Upper lobe of left lung (tissue), 4 donors: Measurements from ENCODE around the gene USP1.

ENCODE experiments used
- CTCF ChIP-seq, 6 experiments: fragments of 450-650 bp in 4 of 6; fragments of 200-600 bp in 2 of 6; sonication (generic) in 2 of 6; IDR thresholded peaks; one replicate each; pipeline ENCODE4 v1.5.1; 2016 to 2019; ENCODE audit warnings: antibody characterized with exemption in 6 of 6
- EP300 ChIP-seq, 4 donors: sonication (generic); formaldehyde crosslinking; IDR thresholded peaks; one replicate each; pipeline ENCODE4 v1.5.1; 2017; ENCODE audit warnings: antibody characterized with exemption in 4 of 4, control low read depth in 2 of 4
- POLR2A ChIP-seq, 4 donors: fragments of 450-650 bp; IDR thresholded peaks; one replicate each; pipeline ENCODE4 v1.5.1; 2016 to 2017; ENCODE audit warnings: antibody characterized with exemption in 4 of 4, mild to moderate bottlenecking in 2 of 4
- POLR2AphosphoS5 ChIP-seq, 2 donors: sonication (generic); formaldehyde crosslinking; IDR thresholded peaks; one replicate each; pipeline ENCODE4 v1.5.1; 2017; ENCODE audit warnings: antibody characterized with exemption in 2 of 2

DNA sequence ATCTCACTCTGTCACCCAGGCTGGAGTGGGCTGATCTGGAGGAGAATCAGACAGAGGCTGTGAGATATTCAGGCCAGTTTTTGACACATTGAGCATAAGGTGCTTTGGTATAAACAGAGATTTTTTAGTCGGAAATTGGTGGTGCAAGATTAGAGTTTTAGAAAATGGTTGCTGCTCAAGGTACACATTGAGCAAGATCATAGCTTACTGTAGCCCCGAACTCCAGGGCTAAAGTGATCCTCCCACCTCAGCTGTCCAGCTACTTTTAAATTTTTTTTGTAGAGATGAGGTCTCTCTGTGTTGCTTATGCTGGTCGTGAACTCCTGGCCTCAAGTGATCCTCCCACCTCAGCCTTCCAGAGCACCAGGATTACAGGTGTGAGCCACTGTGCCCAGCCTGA lies 43.9 kb upstream of the USP1 start:
- TF ChIP-seq POLR2A (IDR thresholded peaks at IDR 0.05) (no peak), CTCF (IDR thresholded peaks at IDR 0.05) (no peak), POLR2AphosphoS5 (IDR thresholded peaks at IDR 0.05) (no peak), EP300 (IDR thresholded peaks at IDR 0.05) (no peak)
